Hepatocyte (in vitro differentiated cells): Measurements from ENCODE around the gene RNF213. TPM values are rescaled to one million over a fixed set of nuclear protein-coding genes. Genes with fewer than 3 reads are reported as not detected.
A peak's percentile ranks its signal among the peaks of the same experiment; 100 is the strongest.

Experiments used
- DNase-seq: peaks from one replicate; pipeline ENCODE4 v3.0.0-alpha.2; 2016; ENCODE audit warnings: low spot score
- H2AFZ ChIP-seq: fragments of 200-600 bp; sonication (generic); 2 replicates; pipeline ENCODE4 v1.6.0; 2016; ENCODE audit warnings: antibody characterized with exemption, mild to moderate bottlenecking
- H3K27ac ChIP-seq: fragments of 200-600 bp; sonication (generic); 2 replicates; pipeline ENCODE4 v1.5.1; 2016; ENCODE audit warnings: mild to moderate bottlenecking
- H3K27me3 ChIP-seq: fragments of 200-600 bp; sonication (generic); 2 replicates; pipeline ENCODE4 v1.6.1; 2016
- H3K36me3 ChIP-seq: fragments of 200-600 bp; sonication (generic); replicated peaks from 2 replicates; pipeline ENCODE4 v1.5.1; 2016; ENCODE audit warnings: low read depth; ENCODE audit not compliant: insufficient read depth
- H3K4me1 ChIP-seq: fragments of 200-600 bp; sonication (generic); 2 replicates; pipeline ENCODE4 v1.5.1; 2016; ENCODE audit warnings: mild to moderate bottlenecking, moderate library complexity; ENCODE audit not compliant: insufficient read depth
- H3K4me2 ChIP-seq: fragments of 200-600 bp; sonication (generic); 2 replicates; pipeline ENCODE4 v1.6.0; 2016
- H3K4me3 ChIP-seq: fragments of 200-600 bp; sonication (generic); 2 replicates; pipeline ENCODE4 v1.5.1; 2016; ENCODE audit warnings: mild to moderate bottlenecking
- H3K79me2 ChIP-seq: fragments of 200-600 bp; sonication (generic); 2 replicates; pipeline ENCODE4 v1.6.0; 2017; ENCODE audit warnings: mild to moderate bottlenecking
- H3K9me2 ChIP-seq: fragments of 200-600 bp; sonication (generic); replicated peaks from 2 replicates; pipeline ENCODE4 v1.6.0; 2017; ENCODE audit warnings: mild to moderate bottlenecking; ENCODE audit not compliant: insufficient read depth
- H3K9me3 ChIP-seq: fragments of 200-600 bp; sonication (generic); 2 replicates; pipeline ENCODE4 v1.5.1; 2016; ENCODE audit warnings: low read depth, mild to moderate bottlenecking
- H4K20me1 ChIP-seq: fragments of 200-600 bp; sonication (generic); 2 replicates; pipeline ENCODE4 v1.6.0; 2016; ENCODE audit warnings: mild to moderate bottlenecking; ENCODE audit not compliant: insufficient read depth, poor library complexity, severe bottlenecking
- EZH2 ChIP-seq: fragments of 200-600 bp; sonication (generic); IDR thresholded peaks from 2 replicates; pipeline ENCODE4 v1.6.1; 2016; ENCODE audit warnings: antibody characterized with exemption, mild to moderate bottlenecking, borderline replicate concordance
- EZH2phosphoT487 ChIP-seq: fragments of 200-600 bp; sonication (generic); IDR thresholded peaks from one replicate; pipeline ENCODE4 v1.6.1; 2018; ENCODE audit warnings: antibody characterized with exemption, mild to moderate bottlenecking, low read depth, moderate library complexity; ENCODE audit not compliant: unreplicated experiment, severe bottlenecking
- WGBS: methylation state at CpG from one replicate; pipeline ENCODE4 v1.1.6; 2016; ENCODE audit warnings: low lambda C conversion rate; ENCODE audit errors: missing lambda C conversion rate; 5-methylcytosine and 5-hydroxymethylcytosine counted together
- polyA plus RNA-seq: library from polyadenylated mRNA; unstranded; fragments of >200 nt; fragmentation: Nextera tagmentation; extraction: Ambion mirVana; gene quantifications from 2 replicates; pipeline ENCODE4 v1.2.1, GENCODE V29; 2016
- total RNA-seq: library from RNA; depleted of rRNA; stranded (reverse); fragments of >200 nt; gene quantifications from 2 replicates; pipeline ENCODE4 v1.2.3, GENCODE V29; 2014
- TF ChIP-seq, protein P1 (sequence below): fragments of 200-600 bp; sonication (generic); IDR thresholded peaks from 2 replicates; pipeline ENCODE4 v1.5.1; 2016; ENCODE audit warnings: antibody characterized with exemption, mild to moderate bottlenecking; ENCODE audit not compliant: poor library complexity

Gene RNF213
- total and polyA plus RNA-seq, 2 experiments from 2014 or later, result 21.1 to 57.4 TPM

- TF ChIP-seq EZH2 (no peak), EZH2phosphoT487 (peak; percentile 93)
- TF ChIP-seq, protein P1, sequence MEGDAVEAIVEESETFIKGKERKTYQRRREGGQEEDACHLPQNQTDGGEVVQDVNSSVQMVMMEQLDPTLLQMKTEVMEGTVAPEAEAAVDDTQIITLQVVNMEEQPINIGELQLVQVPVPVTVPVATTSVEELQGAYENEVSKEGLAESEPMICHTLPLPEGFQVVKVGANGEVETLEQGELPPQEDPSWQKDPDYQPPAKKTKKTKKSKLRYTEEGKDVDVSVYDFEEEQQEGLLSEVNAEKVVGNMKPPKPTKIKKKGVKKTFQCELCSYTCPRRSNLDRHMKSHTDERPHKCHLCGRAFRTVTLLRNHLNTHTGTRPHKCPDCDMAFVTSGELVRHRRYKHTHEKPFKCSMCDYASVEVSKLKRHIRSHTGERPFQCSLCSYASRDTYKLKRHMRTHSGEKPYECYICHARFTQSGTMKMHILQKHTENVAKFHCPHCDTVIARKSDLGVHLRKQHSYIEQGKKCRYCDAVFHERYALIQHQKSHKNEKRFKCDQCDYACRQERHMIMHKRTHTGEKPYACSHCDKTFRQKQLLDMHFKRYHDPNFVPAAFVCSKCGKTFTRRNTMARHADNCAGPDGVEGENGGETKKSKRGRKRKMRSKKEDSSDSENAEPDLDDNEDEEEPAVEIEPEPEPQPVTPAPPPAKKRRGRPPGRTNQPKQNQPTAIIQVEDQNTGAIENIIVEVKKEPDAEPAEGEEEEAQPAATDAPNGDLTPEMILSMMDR, result no peak
- peak; percentile 17 for DNase-seq
These were observed 71.2 kb downstream of the RNF213 start for GRCh38 chr17:80331820-80332219.

GRCh38 chr17:80337195-80337895 lies 76.7 kb downstream of the RNF213 start:
- 96% methylated on average over 27 of the region's 27 CpGs for WGBS
- Histone ChIP-seq H3K27me3 (no peaks in the 10 kb centered on the region), H2AFZ (no peak overlapping the region), H3K4me1 (no peaks in the 10 kb centered on the region), H3K4me3 (no peak overlapping the region), H3K79me2 (no peaks in the 10 kb centered on the region), H3K27ac (no peak overlapping the region), H4K20me1 (no peaks in the 10 kb centered on the region), H3K36me3 (no peaks in the 10 kb centered on the region), H3K9me2 (no peaks in the 10 kb centered on the region), H3K9me3 (no peaks in the 10 kb centered on the region), H3K4me2 (no peak overlapping the region)
- DNase-seq, result no peak
- TF ChIP-seq EZH2 (no peak), EZH2phosphoT487 (no peak)
- TF ChIP-seq, protein P1, result no peak

More at GRCh38 chr17:80331820-80332219, 71.2 kb downstream of the RNF213 start:
- Histone ChIP-seq H3K9me3 (no peaks in the 10 kb centered on the region), H3K36me3 (no peaks in the 10 kb centered on the region), H3K4me3 (no peak overlapping the region), H4K20me1 (no peaks in the 10 kb centered on the region), H3K27ac (no peak overlapping the region), H3K79me2 (no peaks in the 10 kb centered on the region), H3K4me1 (no peaks in the 10 kb centered on the region), H3K4me2 (no peak overlapping the region), H3K27me3 (no peaks in the 10 kb centered on the region), H2AFZ (no peak overlapping the region), H3K9me2 (no peaks in the 10 kb centered on the region)
- 81% methylated on average over 10 of the region's 10 CpGs for WGBS

DNA sequence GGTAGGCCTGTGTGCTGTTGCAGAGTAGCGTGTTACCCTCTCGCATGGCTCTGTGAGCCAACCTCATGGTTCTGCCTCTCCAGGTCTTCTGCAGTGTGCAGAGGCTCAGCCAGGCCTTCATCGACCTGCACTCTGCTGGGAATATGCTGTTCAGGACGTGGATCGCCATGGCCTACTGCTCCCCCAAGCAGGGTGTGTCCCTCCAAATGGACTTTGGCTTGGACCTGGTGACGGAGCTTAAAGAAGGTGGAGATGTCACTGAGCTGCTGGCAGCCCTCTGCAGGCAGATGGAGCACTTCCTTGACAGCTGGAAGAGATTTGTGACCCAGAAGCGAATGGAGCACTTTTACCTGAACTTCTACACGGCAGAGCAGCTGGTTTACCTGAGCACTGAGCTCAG lies 78.5 kb downstream of the RNF213 start:
- Histone ChIP-seq H3K79me2 (no peaks in the 10 kb centered on the region), H4K20me1 (no peaks in the 10 kb centered on the region), H3K27ac (peak overlapping the region; percentile 52), H3K4me1 (no peaks in the 10 kb centered on the region), H3K9me2 (no peaks in the 10 kb centered on the region), H3K4me3 (no peak overlapping the region), H3K4me2 (no peak overlapping the region), H2AFZ (no peak overlapping the region), H3K36me3 (no peaks in the 10 kb centered on the region), H3K9me3 (no peaks in the 10 kb centered on the region), H3K27me3 (no peaks in the 10 kb centered on the region)
- TF ChIP-seq EZH2phosphoT487 (no peak), EZH2 (no peak)
- TF ChIP-seq, protein P1, result no peak
- peak; percentile 69 for DNase-seq
- 87% methylated on average over 8 of the region's 8 CpGs for WGBS
